Measurements from ENCODE around the gene STK26.

STK26 gene

GRCh38 chrX:132025041-132025440 is 1.9 kb downstream of the STK26 start:
- H3K4me3 ChIP-seq (replicated peaks; ENCODE audit: low read depth, low read length): peak overlapping the region; percentile 85
- TF ChIP-seq, protein P1, sequence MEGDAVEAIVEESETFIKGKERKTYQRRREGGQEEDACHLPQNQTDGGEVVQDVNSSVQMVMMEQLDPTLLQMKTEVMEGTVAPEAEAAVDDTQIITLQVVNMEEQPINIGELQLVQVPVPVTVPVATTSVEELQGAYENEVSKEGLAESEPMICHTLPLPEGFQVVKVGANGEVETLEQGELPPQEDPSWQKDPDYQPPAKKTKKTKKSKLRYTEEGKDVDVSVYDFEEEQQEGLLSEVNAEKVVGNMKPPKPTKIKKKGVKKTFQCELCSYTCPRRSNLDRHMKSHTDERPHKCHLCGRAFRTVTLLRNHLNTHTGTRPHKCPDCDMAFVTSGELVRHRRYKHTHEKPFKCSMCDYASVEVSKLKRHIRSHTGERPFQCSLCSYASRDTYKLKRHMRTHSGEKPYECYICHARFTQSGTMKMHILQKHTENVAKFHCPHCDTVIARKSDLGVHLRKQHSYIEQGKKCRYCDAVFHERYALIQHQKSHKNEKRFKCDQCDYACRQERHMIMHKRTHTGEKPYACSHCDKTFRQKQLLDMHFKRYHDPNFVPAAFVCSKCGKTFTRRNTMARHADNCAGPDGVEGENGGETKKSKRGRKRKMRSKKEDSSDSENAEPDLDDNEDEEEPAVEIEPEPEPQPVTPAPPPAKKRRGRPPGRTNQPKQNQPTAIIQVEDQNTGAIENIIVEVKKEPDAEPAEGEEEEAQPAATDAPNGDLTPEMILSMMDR (IDR thresholded peaks at IDR 0.05; ENCODE audit: insufficient read depth, low read length, poor library complexity, severe bottlenecking): no peak
- no peaks in the 10 kb centered on the region for H3K27me3 ChIP-seq (replicated peaks; ENCODE audit: control insufficient read depth, insufficient read depth, low read length)
- no peaks in the 10 kb centered on the region for H3K36me3 ChIP-seq (ENCODE audit: control insufficient read depth, insufficient read depth, low read length)
- DNase-seq (ENCODE audit: extremely low read depth, insufficient read length): no peak

GRCh38 chrX:132030264-132030663 is 7.2 kb downstream of the STK26 start:
- Histone ChIP-seq H3K36me3 (ENCODE audit: control insufficient read depth, insufficient read depth, low read length) (no peaks in the 10 kb centered on the region), H3K4me3 (replicated peaks; ENCODE audit: low read depth, low read length) (no peak overlapping the region), H3K27me3 (replicated peaks; ENCODE audit: control insufficient read depth, insufficient read depth, low read length) (no peaks in the 10 kb centered on the region)
- no peak for DNase-seq (ENCODE audit: extremely low read depth, insufficient read length)
- TF ChIP-seq, protein P1 (IDR thresholded peaks at IDR 0.05; ENCODE audit: insufficient read depth, low read length, poor library complexity, severe bottlenecking): no peak

DNA sequence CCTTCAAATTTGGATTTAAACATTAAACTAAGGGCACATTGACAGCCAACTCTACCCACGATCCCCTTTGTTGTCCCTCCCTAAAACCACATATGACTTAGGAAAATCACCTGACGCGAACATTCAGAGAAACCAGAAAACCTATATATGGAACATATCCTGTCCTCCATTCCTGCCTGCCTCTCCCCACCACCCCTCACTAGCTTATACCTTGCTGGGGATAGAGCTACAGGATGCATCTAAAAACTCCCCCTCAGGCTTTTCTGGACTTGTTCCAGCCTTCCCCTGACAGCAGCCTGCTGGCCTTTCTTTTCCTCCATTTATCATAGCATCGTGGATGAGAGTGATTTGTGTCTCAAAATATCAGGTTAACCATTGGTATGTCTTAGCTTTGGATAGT is 8.8 kb downstream of the STK26 start:
- DNase-seq (ENCODE audit: extremely low read depth, insufficient read length): no peak
- Histone ChIP-seq H3K4me3 (replicated peaks; ENCODE audit: low read depth, low read length) (no peak overlapping the region), H3K36me3 (ENCODE audit: control insufficient read depth, insufficient read depth, low read length) (no peaks in the 10 kb centered on the region), H3K27me3 (replicated peaks; ENCODE audit: control insufficient read depth, insufficient read depth, low read length) (no peaks in the 10 kb centered on the region)
- TF ChIP-seq, protein P1 (IDR thresholded peaks at IDR 0.05; ENCODE audit: insufficient read depth, low read length, poor library complexity, severe bottlenecking): no peak

DNA sequence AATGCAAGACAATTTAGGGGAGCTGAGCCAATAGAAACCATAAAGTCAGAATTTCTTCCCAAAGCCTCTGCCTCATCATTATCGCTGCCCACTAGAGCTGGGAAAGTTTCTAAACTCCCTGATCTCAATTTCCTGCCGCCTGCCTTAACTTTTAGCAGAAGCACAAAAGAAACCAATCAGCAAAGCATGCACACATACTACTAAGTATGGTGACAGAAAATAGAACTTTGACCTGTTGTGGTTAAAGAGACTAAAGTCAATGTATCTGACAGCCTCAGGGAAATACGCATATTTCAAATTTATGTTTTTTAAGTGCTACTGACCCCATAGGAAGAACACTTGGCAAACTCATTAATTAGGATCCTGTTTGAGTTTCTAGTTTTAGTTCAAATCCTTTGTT is 10.1 kb downstream of the STK26 start:
- TF ChIP-seq, protein P1 (IDR thresholded peaks at IDR 0.05; ENCODE audit: insufficient read depth, low read length, poor library complexity, severe bottlenecking): no peak
- Histone ChIP-seq H3K4me3 (replicated peaks; ENCODE audit: low read depth, low read length) (peak overlapping the region; percentile 12), H3K27me3 (replicated peaks; ENCODE audit: control insufficient read depth, insufficient read depth, low read length) (no peaks in the 10 kb centered on the region), H3K36me3 (ENCODE audit: control insufficient read depth, insufficient read depth, low read length) (no peaks in the 10 kb centered on the region)
- DNase-seq (ENCODE audit: extremely low read depth, insufficient read length): no peak

- no peaks in the 10 kb centered on the region for H3K27me3 ChIP-seq (replicated peaks; ENCODE audit: control insufficient read depth, insufficient read depth, low read length)
- TF ChIP-seq, protein P1 (IDR thresholded peaks at IDR 0.05; ENCODE audit: insufficient read depth, low read length, poor library complexity, severe bottlenecking): no peak
- no peaks in the 10 kb centered on the region for H3K36me3 ChIP-seq (ENCODE audit: control insufficient read depth, insufficient read depth, low read length)
- no peak overlapping the region for H3K4me3 ChIP-seq (replicated peaks; ENCODE audit: low read depth, low read length)
- DNase-seq (ENCODE audit: extremely low read depth, insufficient read length): no peak
These were observed 11.5 kb downstream of the STK26 start for GRCh38 chrX:132034648-132035047.

DNA sequence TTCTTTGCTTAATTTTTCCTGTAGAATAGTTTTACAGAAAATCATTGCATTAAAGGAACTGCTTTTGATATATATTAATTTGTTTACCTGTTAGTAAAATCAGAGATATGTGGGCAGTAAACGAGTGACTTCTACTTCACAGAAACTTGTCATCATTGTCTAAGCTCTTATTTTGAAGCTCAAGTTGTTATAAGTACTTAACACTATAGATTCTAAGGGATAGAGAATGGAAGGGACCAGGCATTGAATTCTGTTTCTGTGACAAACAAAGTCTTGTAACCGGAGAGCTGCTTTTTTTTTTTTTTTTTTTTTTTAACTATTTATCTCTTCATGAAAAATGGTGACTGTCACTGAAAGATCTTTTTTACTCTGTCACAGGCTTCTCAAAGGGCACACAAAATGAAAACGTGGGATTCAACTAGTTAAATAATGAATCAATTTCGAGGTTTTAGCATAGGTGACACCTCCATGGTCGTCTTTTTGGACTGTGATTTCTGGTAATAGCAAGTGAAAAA is 14.4 kb downstream of the STK26 start:
- no peaks in the 10 kb centered on the region for H3K36me3 ChIP-seq (ENCODE audit: control insufficient read depth, insufficient read depth, low read length)
- H3K4me3 ChIP-seq (replicated peaks; ENCODE audit: low read depth, low read length): no peak overlapping the region
- no peak for DNase-seq (ENCODE audit: extremely low read depth, insufficient read length)
- TF ChIP-seq, protein P1 (IDR thresholded peaks at IDR 0.05; ENCODE audit: insufficient read depth, low read length, poor library complexity, severe bottlenecking): no peak
- H3K27me3 ChIP-seq (replicated peaks; ENCODE audit: control insufficient read depth, insufficient read depth, low read length): no peaks in the 10 kb centered on the region
